ENCODE results near the gene UACA.

UACA gene

GRCh38 chr15:70801109-70801508 is 37.8 kb upstream of the UACA start:
- no peak for DNase-seq (ENCODE audit: low spot score)
- TF ChIP-seq CTCF (conservative IDR thresholded peaks at IDR 0.05; ENCODE audit: low read depth): no peak
- POLR2A ChIA-PET (ENCODE audit: low non-redundant PET): no interaction called here
- CTCF ChIA-PET: interaction anchor here (0.6 kb wide), 1 partner anchor 10 kb away, joined by 3 read pairs; no protein-coding TSS in a partner anchor
- H3K27ac ChIP-seq: peak overlapping the region; percentile 70

- peak; percentile 25 for DNase-seq (ENCODE audit: low spot score)
- peak overlapping the region; percentile 74 for H3K27ac ChIP-seq
- no peak for TF ChIP-seq CTCF (conservative IDR thresholded peaks at IDR 0.05; ENCODE audit: low read depth)
- ChIA-PET POLR2A (ENCODE audit: low non-redundant PET) (no interaction called here), CTCF (interaction anchor here (0.6 to 1.2 kb wide), 4 partner anchors 12 to 296 kb away, joined by 3 to 7 read pairs (median 4); no protein-coding TSS in a partner anchor)
Observed at GRCh38 chr15:70799667-70800450, 36.5 kb upstream of the UACA start.

- CTCF ChIA-PET: interaction anchor here (0.9 to 1.5 kb wide), 2 partner anchors 14 to 42 kb away, joined by 5 to 7 read pairs; no protein-coding TSS in a partner anchor
- TF ChIP-seq CTCF (conservative IDR thresholded peaks at IDR 0.05; ENCODE audit: low read depth): no peak
- DNase-seq (ENCODE audit: low spot score): no peak
- H3K27ac ChIP-seq: no peak overlapping the region
- POLR2A ChIA-PET (ENCODE audit: low non-redundant PET): no interaction called here
Observed at GRCh38 chr15:70797464-70797863, 34.1 kb upstream of the UACA start.

DNA sequence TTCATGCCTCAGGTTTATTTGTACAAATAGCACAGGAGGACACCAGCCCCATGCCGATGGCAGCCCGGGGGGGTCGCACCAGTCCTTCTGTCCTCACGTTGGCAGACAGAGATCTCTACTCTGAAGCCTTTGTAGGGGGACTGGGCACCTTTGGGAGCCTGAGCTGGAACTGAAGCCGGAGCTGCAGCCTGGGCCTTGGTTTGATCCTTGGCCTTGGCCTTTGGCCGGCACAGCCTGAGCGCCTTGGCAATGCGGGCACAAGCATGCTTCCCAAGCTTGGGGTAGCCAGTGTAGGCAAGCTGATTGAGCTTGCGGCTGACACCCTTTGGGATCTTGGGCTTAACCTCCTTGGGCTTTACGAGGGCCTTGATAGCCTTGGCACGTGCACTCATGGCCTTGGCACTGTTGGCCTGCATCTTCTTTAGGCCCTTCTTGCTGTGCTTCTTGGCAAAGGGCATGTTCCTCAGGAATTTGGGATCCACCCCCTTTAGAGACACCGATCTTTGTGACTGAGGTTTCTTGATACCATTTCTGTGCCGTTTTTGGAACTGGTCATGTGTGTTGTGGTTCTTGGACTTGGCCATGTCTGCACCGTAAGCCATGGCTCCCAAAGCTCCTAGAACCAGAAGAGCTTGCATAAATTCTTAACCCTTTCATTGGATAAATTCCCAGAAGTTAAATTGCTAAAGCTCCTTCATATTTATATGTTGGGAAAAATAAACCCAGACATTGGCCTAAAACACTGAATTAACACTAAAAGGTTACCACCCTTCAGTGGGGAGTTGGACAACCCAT is 33.4 kb upstream of the UACA start:
- CTCF ChIA-PET: interaction anchor here (0.9 to 1.5 kb wide), 2 partner anchors 15 to 41 kb away, joined by 5 to 7 read pairs; no protein-coding TSS in a partner anchor

DNA sequence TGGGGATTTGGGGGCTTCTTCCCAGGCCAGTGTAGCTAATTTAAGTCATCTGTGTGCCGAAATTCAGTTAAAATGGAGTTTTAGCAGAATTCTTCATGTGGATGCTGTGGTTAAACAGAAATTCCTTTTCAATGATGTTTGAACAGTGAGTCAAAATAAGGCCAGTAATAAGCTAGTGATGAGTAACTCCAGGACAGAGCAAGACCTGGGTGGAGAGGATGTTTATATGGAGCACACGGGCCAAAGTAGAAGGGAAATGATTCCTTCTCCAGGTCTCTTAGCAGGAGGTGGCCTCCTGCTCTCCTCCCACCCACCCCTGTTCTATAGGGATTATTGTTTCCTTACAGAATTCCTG is 31.9 kb upstream of the UACA start:
- DNase-seq (ENCODE audit: low spot score): peak; percentile 94
- CTCF ChIA-PET: interaction anchor here (0.6 to 1.1 kb wide), 2 partner anchors 41 to 1536 kb away, joined by 3 read pairs; no protein-coding TSS in a partner anchor
- POLR2A ChIA-PET (ENCODE audit: low non-redundant PET): no interaction called here
- H3K27ac ChIP-seq: peak overlapping the region; percentile 87
- TF ChIP-seq CTCF (conservative IDR thresholded peaks at IDR 0.05; ENCODE audit: low read depth): no peak

More for the DNA sequence above, 33.4 kb upstream of the UACA start:
- DNase-seq (ENCODE audit: low spot score): no peak
- POLR2A ChIA-PET (ENCODE audit: low non-redundant PET): no interaction called here
- no peak overlapping the region for H3K27ac ChIP-seq
- no peak for TF ChIP-seq CTCF (conservative IDR thresholded peaks at IDR 0.05; ENCODE audit: low read depth)

GRCh38 chr15:70794596-70795310 is 31.4 kb upstream of the UACA start:
- ChIA-PET CTCF (interaction anchor here (0.6 to 1.1 kb wide), 2 partner anchors 42 to 1537 kb away, joined by 3 read pairs; no protein-coding TSS in a partner anchor), POLR2A (ENCODE audit: low non-redundant PET) (no interaction called here)
- no peak for TF ChIP-seq CTCF (conservative IDR thresholded peaks at IDR 0.05; ENCODE audit: low read depth)
- H3K27ac ChIP-seq: peak overlapping the region; percentile 87
- peak; percentile 41 for DNase-seq (ENCODE audit: low spot score)
